Ovary (tissue), 3 donors: ENCODE measurements around the gene C1S.

Experiments used
- CTCF ChIP-seq, 3 donors: fragments of 450-650 bp in 2 of 3; fragments of 200-600 bp in 1 of 3; IDR thresholded peaks; one replicate each; pipeline versions ENCODE4 v1.5.1 to v1.8.0; 2016 to 2022; ENCODE audit warnings: antibody characterized with exemption in 3 of 3, mild to moderate bottlenecking in 1 of 3
- EP300 ChIP-seq: sonication (generic); formaldehyde crosslinking; IDR thresholded peaks from one replicate; pipeline ENCODE4 v1.6.1; 2017; ENCODE audit warnings: antibody characterized with exemption
- donor health status: DM: no; HTN: no; CAD: no.

DNA sequence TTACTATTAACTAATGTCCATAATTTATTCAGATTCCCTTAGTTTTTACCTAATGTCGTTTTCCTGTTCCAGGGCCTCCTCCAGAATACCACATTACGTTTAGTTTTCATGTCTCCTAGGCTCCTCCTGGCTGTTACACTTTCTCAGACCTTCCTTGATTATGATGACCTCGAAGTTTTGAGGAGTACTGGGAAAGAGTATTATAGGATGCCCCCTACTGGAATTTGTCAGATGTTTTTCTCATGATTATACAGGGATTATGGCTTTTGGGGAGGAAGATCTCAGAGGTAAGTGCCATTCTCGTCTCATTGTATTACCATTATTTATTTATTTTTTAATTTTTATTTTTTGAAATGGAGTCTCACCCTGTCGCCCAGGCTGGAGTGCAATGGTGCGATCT is 17.7 kb upstream of the C1S start:
- TF ChIP-seq EP300 (no peak), CTCF (IDR thresholded peaks at IDR 0.05) (no peak)
